ENCODE measurements around the gene PHTF2.
A peak's percentile ranks its signal among the peaks of the same experiment; 100 is the strongest.

PHTF2 gene

DNA sequence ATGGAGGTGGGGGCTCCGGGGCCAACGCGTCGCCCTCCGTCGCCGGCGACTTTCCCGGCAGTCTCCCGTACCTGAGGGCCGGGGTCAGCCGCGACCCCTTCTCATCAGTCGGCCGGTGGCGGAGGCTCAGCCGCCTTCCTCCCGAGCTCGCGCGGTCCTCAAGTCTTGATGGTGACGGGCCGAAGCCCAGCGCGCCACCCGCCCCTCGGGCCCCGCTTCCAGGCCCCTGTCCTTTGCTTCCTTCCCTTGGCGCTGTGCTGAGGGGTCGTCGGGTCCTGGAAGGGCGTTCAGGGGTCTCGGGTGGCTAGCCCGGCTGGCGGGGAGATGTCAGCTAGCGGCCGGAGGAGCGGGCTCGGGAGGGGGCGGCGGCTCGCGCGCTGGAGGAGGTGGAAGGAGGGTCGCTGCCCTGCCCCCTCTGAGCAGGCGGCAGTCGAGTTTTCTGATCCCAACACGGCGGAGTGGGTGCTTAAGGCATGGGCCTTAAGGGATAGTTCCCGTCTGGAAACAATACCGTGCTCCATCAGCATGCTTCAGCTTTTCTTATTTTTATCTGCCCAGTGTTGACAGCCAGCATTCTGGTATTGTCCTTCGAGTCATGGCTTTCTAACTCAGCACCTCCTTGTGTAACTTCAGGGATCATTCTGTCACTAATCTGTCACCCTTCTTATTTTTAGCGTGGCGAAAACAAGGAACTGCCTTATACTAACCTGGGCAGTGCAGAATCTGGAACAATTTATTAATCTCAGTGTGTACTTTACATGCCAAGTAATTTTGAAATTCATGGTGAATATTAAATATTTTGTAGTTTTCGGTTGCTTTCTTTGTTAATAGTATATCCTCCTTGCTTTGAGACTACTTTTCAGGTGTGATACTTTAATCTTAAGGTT, 748 bp downstream of the PHTF2 start:
- H3K4me3 ChIP-seq (ENCODE audit: low read depth, low read length) = peak overlapping the region; percentile 95
- DNase-seq (ENCODE audit: low read depth) = no peak
- in situ Hi-C loops (cut with HindIII; ENCODE audit: low sequenced_read_pairs) = loop anchor here (5.0 kb wide), 1 partner anchor 48 kb away; no protein-coding TSS in a partner anchor
- TF ChIP-seq, protein P1, sequence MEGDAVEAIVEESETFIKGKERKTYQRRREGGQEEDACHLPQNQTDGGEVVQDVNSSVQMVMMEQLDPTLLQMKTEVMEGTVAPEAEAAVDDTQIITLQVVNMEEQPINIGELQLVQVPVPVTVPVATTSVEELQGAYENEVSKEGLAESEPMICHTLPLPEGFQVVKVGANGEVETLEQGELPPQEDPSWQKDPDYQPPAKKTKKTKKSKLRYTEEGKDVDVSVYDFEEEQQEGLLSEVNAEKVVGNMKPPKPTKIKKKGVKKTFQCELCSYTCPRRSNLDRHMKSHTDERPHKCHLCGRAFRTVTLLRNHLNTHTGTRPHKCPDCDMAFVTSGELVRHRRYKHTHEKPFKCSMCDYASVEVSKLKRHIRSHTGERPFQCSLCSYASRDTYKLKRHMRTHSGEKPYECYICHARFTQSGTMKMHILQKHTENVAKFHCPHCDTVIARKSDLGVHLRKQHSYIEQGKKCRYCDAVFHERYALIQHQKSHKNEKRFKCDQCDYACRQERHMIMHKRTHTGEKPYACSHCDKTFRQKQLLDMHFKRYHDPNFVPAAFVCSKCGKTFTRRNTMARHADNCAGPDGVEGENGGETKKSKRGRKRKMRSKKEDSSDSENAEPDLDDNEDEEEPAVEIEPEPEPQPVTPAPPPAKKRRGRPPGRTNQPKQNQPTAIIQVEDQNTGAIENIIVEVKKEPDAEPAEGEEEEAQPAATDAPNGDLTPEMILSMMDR (IDR thresholded peaks at IDR 0.05; ENCODE audit: low read depth, low read length, missing control alignments) = no peak

- no peak for DNase-seq (ENCODE audit: low read depth)
- peak overlapping the region; percentile 14 for H3K4me3 ChIP-seq (ENCODE audit: low read depth, low read length)
- in situ Hi-C loops (cut with HindIII; ENCODE audit: low sequenced_read_pairs) = no loop called here
- TF ChIP-seq, protein P1 (IDR thresholded peaks at IDR 0.05; ENCODE audit: low read depth, low read length, missing control alignments) = no peak
These were observed 1.6 kb downstream of the PHTF2 start for GRCh38 chr7:77800158-77800557.

DNA sequence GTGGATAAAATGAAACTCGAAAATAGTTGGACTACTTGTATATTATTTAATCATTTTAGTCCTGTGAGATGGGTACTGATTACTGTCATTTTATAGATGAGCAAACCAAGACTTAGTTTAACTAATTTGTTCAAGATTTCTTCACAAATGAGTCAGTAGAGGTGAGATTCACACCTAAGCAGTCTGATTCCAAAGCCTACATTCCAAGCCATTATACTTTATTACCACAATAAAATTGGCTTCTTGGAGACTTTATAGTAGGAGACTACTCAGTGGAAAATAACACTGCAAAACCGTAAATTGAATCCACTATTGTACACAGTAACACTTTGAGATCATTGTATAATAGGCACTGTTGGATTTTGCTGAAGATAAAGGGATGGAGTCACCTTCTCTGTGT, 2.2 kb downstream of the PHTF2 start:
- no peak overlapping the region for H3K4me3 ChIP-seq (ENCODE audit: low read depth, low read length)
- in situ Hi-C loops (cut with HindIII; ENCODE audit: low sequenced_read_pairs) = no loop called here
- no peak for DNase-seq (ENCODE audit: low read depth)
- TF ChIP-seq, protein P1 (IDR thresholded peaks at IDR 0.05; ENCODE audit: low read depth, low read length, missing control alignments) = no peak

GRCh38 chr7:77802557-77803405, 4.2 kb downstream of the PHTF2 start:
- TF ChIP-seq, protein P1 (IDR thresholded peaks at IDR 0.05; ENCODE audit: low read depth, low read length, missing control alignments) = no peak
- H3K4me3 ChIP-seq (ENCODE audit: low read depth, low read length) = no peak overlapping the region
- in situ Hi-C loops (cut with HindIII; ENCODE audit: low sequenced_read_pairs) = no loop called here
- DNase-seq (ENCODE audit: low read depth) = no peak

GRCh38 chr7:77806425-77806824, 7.9 kb downstream of the PHTF2 start:
- no peak overlapping the region for H3K4me3 ChIP-seq (ENCODE audit: low read depth, low read length)
- TF ChIP-seq, protein P1 (IDR thresholded peaks at IDR 0.05; ENCODE audit: low read depth, low read length, missing control alignments) = no peak
- in situ Hi-C loops (cut with HindIII; ENCODE audit: low sequenced_read_pairs) = no loop called here
- no peak for DNase-seq (ENCODE audit: low read depth)

DNA sequence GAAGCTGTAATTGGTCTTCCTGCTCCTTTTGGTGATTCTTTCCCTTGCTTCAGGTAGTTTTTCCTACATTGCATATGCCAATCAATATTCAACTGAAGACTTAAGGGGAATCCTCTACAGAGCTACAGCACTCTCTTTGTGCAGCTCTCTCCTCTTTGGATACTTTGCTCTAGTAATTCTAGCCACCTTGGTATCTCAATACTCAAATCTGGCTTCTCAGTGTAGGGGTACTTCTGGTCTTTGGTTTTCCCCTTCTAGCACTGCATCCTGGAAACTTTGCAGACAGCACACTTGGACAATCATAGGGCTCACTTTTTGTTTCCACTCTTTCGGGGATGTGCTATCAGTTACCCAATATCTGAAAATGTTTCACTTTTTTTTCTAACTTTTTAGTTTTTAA, 9.9 kb downstream of the PHTF2 start:
- TF ChIP-seq, protein P1 (IDR thresholded peaks at IDR 0.05; ENCODE audit: low read depth, low read length, missing control alignments) = no peak
- in situ Hi-C loops (cut with HindIII; ENCODE audit: low sequenced_read_pairs) = no loop called here
- no peak for DNase-seq (ENCODE audit: low read depth)
- H3K4me3 ChIP-seq (ENCODE audit: low read depth, low read length) = no peak overlapping the region

Measured in astrocyte of the cerebellum (primary cell).